HG03520 (cell line): ENCODE results near the gene RETREG1.

Experiments used
- ATAC-seq: cut with Tn5 transposase; IDR thresholded peaks from one replicate; pipeline ENCODE4 v1.9.1; 2021; ENCODE audit warnings: mild to moderate bottlenecking, moderate library complexity; ENCODE audit not compliant: unreplicated experiment

RETREG1 gene

GRCh38 chr5:16534280-16534679 is 82.5 kb downstream of the RETREG1 start:
- ATAC-seq, result no peak

- ATAC-seq, result no peak
These were observed 85.6 kb downstream of the RETREG1 start for GRCh38 chr5:16531063-16531648.

- ATAC-seq, result no peak
These were observed 87.5 kb downstream of the RETREG1 start for GRCh38 chr5:16529306-16529705.

- no peak for ATAC-seq
These were observed 88.3 kb downstream of the RETREG1 start for GRCh38 chr5:16528382-16529110.

GRCh38 chr5:16525651-16526050 is 91.1 kb downstream of the RETREG1 start:
- no peak for ATAC-seq

- ATAC-seq, result no peak
These were observed 92.5 kb downstream of the RETREG1 start for GRCh38 chr5:16524286-16524685.

- no peak for ATAC-seq
These were observed 95.0 kb downstream of the RETREG1 start for GRCh38 chr5:16521521-16522483.

- ATAC-seq, result no peak
These were observed 96.0 kb downstream of the RETREG1 start for GRCh38 chr5:16520841-16521240.

GRCh38 chr5:16519435-16519834 is 97.4 kb downstream of the RETREG1 start:
- no peak for ATAC-seq

- ATAC-seq, result no peak
These were observed 98.2 kb downstream of the RETREG1 start for GRCh38 chr5:16518606-16519005.

GRCh38 chr5:16515532-16515931 is 101.3 kb downstream of the RETREG1 start:
- ATAC-seq, result no peak

GRCh38 chr5:16510098-16510497 is 106.7 kb downstream of the RETREG1 start:
- ATAC-seq, result no peak

- ATAC-seq, result no peak
These were observed 107.9 kb downstream of the RETREG1 start for GRCh38 chr5:16508730-16509531.

- ATAC-seq, result no peak
These were observed 109.1 kb downstream of the RETREG1 start for GRCh38 chr5:16507716-16508115.

- ATAC-seq, result no peak
These were observed 110.9 kb downstream of the RETREG1 start for GRCh38 chr5:16505904-16506303.

- no peak for ATAC-seq
These were observed 111.5 kb downstream of the RETREG1 start for GRCh38 chr5:16505140-16505891.

- ATAC-seq, result no peak
These were observed 112.2 kb downstream of the RETREG1 start for GRCh38 chr5:16504571-16504970.

GRCh38 chr5:16502866-16503265 is 113.9 kb downstream of the RETREG1 start:
- no peak for ATAC-seq

- ATAC-seq, result no peak
These were observed 116.8 kb downstream of the RETREG1 start for GRCh38 chr5:16500024-16500423.

- ATAC-seq, result no peak
These were observed 119.3 kb downstream of the RETREG1 start for GRCh38 chr5:16497546-16497945.
